H54 (cell line): ENCODE data around the gene HOOK1.
"Not testable (repeated sequence)": the region's sequence is repeated elsewhere in the genome, so short reads cannot be mapped to it uniquely, and the experiment has no call there.

ENCODE experiments used
- DNase-seq: peaks from one replicate; pipeline ENCODE4 v3.0.0; 2011; ENCODE audit warnings: low spot score, mixed read lengths; ENCODE audit not compliant: insufficient read length
- FAIRE-seq: peaks from 3 replicates; lab custom pipeline; 2011; peaks lifted over from hg19 to GRCh38; lab: Jason Lieb, UNC
- POLR2A ChIP-seq: IDR thresholded peaks from 2 replicates; pipeline ENCODE4 v1.6.1; 2011; ENCODE audit warnings: low read depth, mild to moderate bottlenecking, low read length

HOOK1 gene

DNA sequence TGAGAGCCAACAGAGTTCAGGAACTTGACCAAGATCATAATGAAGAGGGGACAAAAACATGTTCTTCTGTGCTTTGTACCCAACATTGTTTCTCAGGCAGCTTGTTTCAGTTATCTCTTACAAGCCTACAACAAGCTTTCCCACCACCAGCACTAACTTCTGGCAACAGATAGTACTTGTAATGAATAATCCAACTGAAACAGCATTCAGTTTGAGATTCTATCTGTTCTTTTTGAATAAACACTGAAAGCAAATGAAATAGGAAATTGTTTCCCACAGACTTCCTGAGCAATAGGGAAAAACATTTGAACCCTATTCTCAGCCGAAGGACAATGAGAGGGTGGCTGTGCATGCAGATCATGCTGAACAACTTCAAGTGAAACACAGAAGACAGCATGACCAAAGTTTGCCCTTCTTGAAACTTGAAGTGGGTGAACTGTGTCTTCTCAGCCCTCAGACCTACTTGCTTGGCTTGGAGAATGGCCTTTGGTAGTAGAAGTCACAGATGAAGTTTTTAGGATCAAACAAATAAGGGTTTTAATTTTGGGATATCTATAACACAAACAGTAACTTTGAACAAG lies 11.2 kb upstream of the HOOK1 start:
- DNase-seq (no peak), FAIRE-seq (no peak)
- no peak for TF ChIP-seq POLR2A

- DNase-seq (no peak), FAIRE-seq (no peak)
- TF ChIP-seq POLR2A, result no peak
These were observed 10.4 kb upstream of the HOOK1 start for GRCh38 chr1:59804301-59804700.

DNA sequence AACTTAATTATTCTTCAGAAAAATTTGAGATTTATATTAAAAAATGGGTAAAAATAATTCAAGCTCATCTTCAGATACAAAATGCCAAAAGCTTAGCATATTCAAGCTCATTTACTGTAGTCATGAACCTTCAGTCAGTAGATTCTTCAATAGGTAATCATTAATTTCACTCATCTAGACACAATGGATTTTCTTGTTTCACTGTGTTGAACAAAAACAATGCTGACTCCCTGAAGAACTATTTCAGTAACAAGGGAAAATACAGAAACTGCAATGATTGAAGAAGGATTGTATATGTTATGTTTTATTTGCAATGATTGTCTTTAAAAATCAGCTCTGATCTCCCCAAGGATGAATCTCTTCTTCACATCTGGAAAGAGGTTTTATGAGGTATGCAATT lies 9.2 kb upstream of the HOOK1 start:
- FAIRE-seq (no peak), DNase-seq (no peak)
- TF ChIP-seq POLR2A, result no peak

DNA sequence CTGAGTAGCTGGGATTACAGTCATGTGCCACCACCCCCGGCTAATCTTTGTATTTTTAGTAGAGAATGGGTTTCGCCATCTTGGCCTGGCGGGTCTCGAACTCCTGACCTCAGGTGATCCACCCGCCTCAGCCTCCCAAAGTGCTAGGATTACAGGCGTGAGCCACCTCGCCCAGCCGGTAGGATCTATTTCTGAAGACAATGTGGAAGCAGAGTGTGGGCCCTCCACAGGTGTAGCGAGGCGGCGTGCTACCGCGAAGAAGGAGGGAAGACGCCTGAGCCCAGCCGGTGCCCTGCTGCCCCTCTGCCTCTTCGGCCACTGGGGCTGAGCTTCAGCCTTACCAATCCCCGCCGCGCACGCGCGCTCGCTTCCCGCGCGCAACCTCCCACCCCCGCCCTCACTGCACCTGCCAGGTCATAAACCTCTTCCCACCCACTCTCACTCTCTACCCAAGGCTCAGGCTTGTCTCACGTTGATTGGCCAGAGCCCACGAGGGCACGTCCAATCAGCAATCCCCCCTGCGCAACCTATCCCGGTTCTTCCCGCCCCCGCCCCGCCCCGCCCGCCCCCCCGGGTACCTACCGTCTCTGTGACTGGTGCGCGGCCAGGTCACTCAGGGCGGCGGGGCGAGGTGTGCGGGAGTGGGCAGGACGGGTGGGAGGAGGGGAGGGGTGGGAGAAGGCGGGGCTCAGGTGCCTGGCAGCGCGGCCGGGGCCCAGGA lies 409 bp upstream of the HOOK1 start:
- TF ChIP-seq POLR2A, result no peak
- FAIRE-seq (no peak), DNase-seq (no peak)

- DNase-seq (no peak), FAIRE-seq (no peak)
- no peak for TF ChIP-seq POLR2A
These were observed 1.1 kb downstream of the HOOK1 start for GRCh38 chr1:59815892-59816291.

DNA sequence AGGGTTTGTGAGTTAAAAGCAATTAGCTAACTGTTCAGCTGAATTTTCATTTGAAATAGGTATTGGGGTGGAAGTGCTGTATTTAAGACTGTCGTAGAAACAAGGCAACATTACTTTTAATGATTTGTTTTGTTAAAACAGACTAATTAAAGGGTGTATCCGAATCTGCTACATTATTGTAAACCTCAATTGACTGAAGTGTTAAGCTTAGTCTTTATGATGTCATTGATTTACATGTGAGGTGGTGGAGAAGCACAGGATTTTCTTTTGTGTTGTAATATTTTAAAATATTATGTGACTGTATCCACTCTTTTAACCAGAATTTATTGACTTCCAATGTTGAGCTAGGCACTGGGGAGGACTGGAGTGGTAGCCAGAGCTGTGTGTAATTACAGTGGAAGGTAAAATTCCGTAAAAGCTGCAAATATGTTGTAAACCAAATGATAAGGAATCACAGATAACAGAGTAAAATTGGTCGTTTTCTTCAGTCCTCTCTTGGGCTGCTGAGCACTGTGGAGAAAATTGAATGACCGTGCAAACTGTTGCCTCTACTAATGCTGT lies 1.6 kb downstream of the HOOK1 start:
- no peak for TF ChIP-seq POLR2A
- FAIRE-seq (no peak), DNase-seq (no peak)

DNA sequence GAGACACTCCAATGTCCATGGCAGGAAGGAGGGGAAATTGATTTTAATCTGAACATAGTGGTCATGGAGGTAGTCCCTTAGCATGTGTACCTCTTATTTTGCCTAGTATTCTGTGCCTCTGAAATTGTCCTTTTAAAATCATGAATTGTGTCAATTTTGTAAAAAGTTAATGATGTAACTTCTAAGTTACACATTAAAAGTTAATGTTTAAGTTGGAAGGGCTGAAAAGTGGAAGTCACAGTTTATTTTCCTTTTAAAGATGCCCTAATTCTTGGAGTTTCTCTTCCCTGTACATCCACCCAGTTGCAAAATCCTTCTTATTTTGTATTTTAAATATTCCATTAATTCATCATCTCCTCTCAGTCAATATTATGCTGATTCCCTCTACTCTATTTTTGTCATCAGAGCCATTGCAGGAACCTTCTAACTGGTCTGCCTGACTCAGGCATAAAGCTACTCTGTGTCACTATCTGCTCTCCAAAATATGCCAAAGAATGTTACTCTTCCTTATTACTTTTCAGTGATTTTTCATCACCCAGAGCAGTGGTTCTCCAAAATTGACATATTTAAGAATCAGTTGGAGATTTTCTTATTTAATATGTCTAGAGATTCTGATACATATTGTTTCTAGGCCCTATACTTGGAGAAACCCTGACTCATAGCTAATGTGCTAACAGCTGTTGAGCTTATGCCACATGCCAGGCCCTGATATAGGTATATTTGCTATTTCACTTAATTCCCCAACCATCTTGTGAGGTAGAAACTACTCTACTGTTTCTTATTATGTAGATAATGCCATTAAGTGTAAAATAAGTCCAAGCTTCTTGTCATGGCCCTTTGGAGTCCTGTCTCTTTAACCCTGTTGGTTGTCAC lies 5.1 kb downstream of the HOOK1 start:
- FAIRE-seq (no peak), DNase-seq (no peak)
- TF ChIP-seq POLR2A, result no peak

DNA sequence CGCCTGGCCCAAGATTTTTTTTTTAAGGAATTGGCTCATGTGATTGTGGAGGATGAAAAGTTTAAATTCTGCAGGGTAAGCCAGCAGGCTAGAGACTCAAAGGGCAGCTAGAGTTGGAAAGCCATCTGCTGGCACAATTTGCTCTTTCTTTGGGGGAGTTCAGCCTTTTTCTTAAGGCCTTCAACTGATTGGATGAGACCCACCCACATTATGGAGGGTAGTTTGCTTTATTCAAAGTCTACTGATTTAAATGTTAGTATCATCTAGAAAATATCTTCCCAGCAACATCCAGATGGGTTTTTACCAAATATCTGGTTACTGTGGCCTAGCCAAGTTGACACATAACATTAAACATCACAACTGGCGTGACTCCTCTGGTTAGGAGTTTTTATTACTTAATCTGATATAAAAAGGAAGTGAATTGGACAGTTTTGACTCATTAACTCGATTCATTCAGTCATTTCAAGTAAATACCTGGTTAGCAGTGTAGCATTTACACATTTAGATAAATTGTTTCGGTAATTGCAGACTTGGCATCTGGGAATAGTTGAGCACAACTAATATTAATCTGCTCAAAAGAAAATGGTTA lies 12.4 kb downstream of the HOOK1 start:
- DNase-seq (no peak), FAIRE-seq (no peak)
- no peak for TF ChIP-seq POLR2A

- no peak for FAIRE-seq
- no peak for TF ChIP-seq POLR2A
These were observed 13.4 kb downstream of the HOOK1 start for GRCh38 chr1:59828160-59828559.

DNA sequence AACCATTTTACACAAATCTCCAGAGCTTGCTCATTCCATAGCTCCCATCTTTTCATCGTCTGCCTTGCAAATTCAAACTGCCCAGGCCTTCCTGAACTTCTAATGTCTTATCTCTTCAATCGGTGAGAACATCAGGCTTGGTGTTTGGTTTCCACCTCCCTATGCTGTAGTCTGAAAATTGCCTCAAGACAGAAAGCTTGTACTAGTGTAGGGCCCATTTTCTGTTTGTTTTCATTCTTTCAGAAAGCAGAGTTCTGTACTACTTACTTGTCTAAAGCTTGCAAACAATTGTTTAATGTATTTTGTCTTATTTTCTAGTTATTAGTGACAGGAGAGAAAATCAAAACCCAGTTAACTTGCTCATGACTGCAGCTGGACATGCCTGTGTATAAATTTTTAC lies 16.8 kb downstream of the HOOK1 start:
- no peak for TF ChIP-seq POLR2A
- no peak for DNase-seq
- no peak for FAIRE-seq

More at GRCh38 chr1:59828160-59828559, 13.4 kb downstream of the HOOK1 start:
- DNase-seq, result no peak

GRCh38 chr1:59833022-59833421 lies 18.3 kb downstream of the HOOK1 start:
- no peak for TF ChIP-seq POLR2A
- DNase-seq (no peak), FAIRE-seq (no peak)

- FAIRE-seq, result no peak
- no peak for DNase-seq
- TF ChIP-seq POLR2A, result no peak
These were observed 19.2 kb downstream of the HOOK1 start for GRCh38 chr1:59833991-59834390.

DNA sequence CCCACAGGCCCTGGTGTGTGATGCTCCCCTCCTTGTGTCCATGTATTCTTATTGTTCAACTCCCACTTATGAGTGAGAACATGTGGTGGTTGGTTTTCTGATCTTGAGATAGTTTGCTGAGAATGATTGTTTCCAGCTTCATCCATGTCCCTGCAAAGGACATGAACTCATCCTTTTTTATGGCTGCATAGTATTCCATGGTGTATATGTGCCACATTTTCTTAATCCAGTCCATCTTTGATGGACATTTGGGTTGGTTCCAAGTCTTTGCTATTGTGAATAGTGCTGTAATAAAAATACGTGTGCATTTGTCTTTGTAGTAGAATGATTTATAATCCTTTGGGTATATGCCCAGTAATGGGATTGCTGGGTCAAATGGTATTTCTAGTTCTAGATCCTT lies 23.1 kb downstream of the HOOK1 start:
- not testable (repeated sequence) for DNase-seq, FAIRE-seq

DNA sequence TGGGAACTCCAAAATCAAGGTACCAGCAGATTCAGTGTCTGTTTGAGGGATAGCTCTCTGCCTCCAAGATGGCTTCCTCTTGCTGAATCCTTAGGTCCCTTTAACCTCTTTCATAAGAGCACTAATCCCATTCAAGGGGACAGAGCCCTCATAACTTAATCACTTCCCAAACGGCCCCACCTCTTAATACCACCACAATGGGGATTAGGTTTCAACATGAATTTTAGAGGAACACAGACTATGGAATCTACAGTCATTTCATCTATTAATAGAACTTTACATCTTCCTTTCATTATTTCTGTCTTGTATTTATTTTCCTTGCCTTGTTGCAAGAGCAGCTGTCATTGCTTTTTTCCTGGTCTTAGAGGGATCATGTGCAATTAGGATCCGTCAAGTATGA lies 30.3 kb downstream of the HOOK1 start:
- FAIRE-seq, result no peak

More for the DNA sequence above, 30.3 kb downstream of the HOOK1 start:
- DNase-seq, result no peak
- TF ChIP-seq POLR2A, result no peak
